Uterus (tissue), 2 donors: Measurements from ENCODE around the gene PREX1.

Experiments
- CTCF ChIP-seq, 4 experiments: fragments of 200-600 bp in 2 of 4; fragments of 450-650 bp in 2 of 4; sonication (generic) in 2 of 4; IDR thresholded peaks; one replicate each; pipeline ENCODE4 v1.5.1; 2016 to 2019; ENCODE audit warnings: antibody characterized with exemption in 4 of 4, mild to moderate bottlenecking in 2 of 4, moderate library complexity in 1 of 4
- POLR2A ChIP-seq, 2 donors: fragments of 450-650 bp; IDR thresholded peaks; one replicate each; pipeline ENCODE4 v1.6.1; 2016; ENCODE audit warnings: antibody characterized with exemption in 2 of 2, mild to moderate bottlenecking in 1 of 2, moderate library complexity in 1 of 2

GRCh38 chr20:48695255-48695654, 132.5 kb downstream of the PREX1 start:
- no peak for TF ChIP-seq CTCF (IDR thresholded peaks at IDR 0.05)
- TF ChIP-seq POLR2A (IDR thresholded peaks at IDR 0.05): no peak
